ENCODE data around the gene MITF. TPM values are rescaled to one million over a fixed set of nuclear protein-coding genes. Genes with fewer than 3 reads are reported as not detected.
A peak's percentile ranks its signal among the peaks of the same experiment; 100 is the strongest.

The MITF gene
- polyA plus RNA-seq (2014; cell fraction: cytosol; rRNA removed) = 0.47 and 0.93 TPM in 2 replicates
- 2.2 and 2.4 TPM in 2 replicates for polyA plus RNA-seq (2014; cell fraction: nucleus; rRNA removed)

DNA sequence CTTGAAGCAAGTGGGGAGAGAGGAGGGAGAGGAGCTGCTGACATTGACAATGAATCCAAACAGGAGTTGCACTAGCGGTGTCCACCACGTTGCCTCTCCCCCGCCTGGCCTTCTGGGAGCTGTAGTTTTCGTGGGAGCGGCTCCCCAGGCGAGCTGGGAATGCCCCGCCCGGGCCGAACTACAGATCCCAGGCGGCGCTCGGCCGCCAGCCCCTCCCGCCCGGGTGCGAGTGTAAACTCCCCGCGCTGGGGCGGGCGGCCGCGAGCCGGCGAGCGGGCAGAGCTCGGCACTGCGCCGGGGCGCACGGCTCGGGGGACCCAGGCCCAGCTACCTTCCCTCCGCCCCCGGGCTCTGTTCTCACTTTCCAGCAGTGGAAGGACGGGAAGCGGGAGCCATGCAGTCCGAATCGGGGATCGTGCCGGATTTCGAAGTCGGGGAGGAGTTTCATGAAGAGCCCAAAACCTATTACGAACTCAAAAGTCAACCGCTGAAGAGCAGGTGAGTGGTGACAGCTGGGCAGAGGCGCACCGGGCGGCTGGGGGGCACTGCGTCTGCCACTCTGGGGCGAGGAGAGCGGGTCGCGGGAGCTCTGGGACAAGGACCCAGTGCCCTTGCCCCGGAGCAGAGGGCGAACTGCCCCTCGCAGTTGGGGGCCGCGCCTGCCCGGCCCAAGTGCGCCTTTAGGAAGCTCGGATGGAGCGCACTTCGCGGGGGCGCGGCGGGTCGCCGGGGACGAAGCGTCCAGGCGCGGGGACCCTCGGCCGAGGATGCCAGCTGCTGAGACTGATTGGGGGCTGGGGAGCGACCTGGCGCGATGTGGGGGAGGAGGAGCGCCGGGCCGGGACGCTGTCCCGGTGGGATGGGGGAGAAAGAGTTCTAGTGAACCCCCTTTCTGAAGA, at the start of gene MITF:
TSS of gene MITF (plus strand) at position 261 of the 899 bp plus-strand sequence. CDS start at position 395, 134 bp downstream.
- DNase-seq (ENCODE audit: low spot score) = peak; percentile 88

GRCh38 chr3:69691860-69692259, 47.4 kb upstream of the MITF start:
- DNase-seq (ENCODE audit: low spot score) = no peak

- no peak for DNase-seq (ENCODE audit: low spot score)
Measured at GRCh38 chr3:69692761-69693160, 46.5 kb upstream of the MITF start.

DNA sequence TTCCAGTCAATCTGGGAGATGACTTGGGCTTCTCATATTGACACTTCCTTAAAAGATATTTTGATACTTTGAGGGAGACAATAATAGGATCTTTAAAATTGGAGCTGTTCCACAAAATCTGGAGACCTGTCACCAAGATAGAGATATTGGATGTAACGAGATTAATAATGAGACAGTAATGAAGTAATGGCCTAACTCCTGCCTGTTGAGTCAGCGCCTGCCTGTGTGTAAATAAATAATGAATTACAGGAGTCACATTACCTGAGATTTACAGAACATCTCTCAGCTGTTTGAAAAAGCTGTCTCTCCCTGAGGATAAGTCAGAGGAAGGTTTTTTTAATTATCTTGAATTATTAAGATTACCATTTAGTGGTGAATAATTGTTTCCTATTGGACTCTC, 43.8 kb upstream of the MITF start:
- DNase-seq (ENCODE audit: low spot score) = no peak

GRCh38 chr3:69695933-69696332, 43.3 kb upstream of the MITF start:
- DNase-seq (ENCODE audit: low spot score) = no peak

- no peak for DNase-seq (ENCODE audit: low spot score)
Measured at GRCh38 chr3:69696367-69696766, 42.9 kb upstream of the MITF start.

DNA sequence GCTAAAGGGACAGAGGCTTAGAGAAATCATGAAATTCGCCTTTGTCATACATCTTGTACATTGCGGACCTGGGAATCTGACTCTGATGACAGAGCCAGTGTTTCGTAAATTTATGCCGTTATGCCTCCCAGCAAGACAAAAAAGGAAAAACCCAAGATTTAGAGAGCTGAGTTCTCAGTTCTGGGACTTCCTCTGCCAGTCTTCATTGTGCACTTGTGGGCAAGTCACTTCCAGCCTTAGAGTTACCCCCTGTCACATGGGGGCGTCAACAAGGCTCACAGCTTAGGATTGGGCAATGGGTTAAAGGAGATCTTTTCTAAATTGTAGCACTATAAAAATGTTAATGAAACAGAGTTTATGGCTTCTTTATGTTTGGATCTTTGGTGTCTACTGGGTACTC, 41.9 kb upstream of the MITF start:
- DNase-seq (ENCODE audit: low spot score) = no peak

GRCh38 chr3:69698728-69699127, 40.5 kb upstream of the MITF start:
- DNase-seq (ENCODE audit: low spot score) = no peak

GRCh38 chr3:69699183-69699582, 40.1 kb upstream of the MITF start:
- DNase-seq (ENCODE audit: low spot score) = no peak

- DNase-seq (ENCODE audit: low spot score) = no peak
Measured at GRCh38 chr3:69700949-69701348, 38.3 kb upstream of the MITF start.

GRCh38 chr3:69710153-69710977, 28.9 kb upstream of the MITF start:
- no peak for DNase-seq (ENCODE audit: low spot score)

DNA sequence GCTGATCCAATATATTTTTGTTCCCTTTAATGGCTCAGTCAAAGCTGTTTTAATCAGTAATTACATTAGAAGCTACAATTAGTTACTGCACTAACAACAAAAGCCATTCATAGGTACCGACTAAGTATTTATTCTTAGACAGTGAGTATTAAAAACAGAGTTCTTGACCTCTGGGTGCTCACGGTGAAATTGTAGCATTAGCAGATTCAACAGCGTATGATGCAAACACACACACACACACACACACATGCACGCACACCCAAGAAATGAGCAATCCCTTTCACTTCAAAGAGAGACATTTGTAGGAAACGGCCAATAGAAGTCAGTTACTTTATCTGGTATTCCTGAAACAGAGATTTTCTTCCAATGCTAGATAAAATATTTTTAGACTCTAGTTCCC, 27.0 kb upstream of the MITF start:
- no peak for DNase-seq (ENCODE audit: low spot score)

DNA sequence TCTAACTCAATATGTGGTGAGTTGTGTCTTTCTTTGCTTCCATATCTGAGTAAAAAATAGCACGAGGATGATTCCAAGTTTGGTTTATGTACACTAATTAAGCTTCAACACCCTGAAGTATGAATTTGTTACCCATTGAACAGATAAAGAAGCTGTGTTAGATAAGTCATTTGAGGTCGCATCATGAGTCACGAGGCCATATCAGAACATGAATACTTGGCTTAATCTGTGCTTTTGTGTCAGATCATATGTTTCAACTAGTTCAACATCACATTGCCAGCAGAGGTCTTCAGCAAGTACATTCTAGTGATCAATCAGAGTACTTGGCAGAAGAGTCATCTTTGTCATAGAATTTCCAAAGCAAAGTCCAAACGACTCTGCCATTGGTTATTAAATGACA, 26.3 kb upstream of the MITF start:
- no peak for DNase-seq (ENCODE audit: low spot score)

DNA sequence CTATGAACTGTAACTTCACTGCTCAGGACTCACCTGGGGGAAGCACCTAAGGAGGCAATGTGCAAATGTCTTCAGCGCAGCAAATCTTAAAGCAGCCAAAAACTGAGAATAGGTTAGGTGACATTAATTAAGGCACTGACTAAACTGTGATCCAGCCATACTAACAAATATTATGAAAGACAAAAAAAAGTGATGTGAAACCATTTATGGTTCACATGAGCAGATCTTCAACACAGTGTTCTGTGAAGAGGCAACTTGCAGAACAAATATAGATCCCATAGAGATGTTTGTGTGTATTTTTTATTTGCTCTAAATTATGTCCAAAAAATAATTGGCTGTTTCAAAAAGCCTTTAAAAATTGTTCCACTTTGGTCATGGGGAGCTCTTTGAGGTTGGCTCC, 24.1 kb upstream of the MITF start:
- no peak for DNase-seq (ENCODE audit: low spot score)

DNA sequence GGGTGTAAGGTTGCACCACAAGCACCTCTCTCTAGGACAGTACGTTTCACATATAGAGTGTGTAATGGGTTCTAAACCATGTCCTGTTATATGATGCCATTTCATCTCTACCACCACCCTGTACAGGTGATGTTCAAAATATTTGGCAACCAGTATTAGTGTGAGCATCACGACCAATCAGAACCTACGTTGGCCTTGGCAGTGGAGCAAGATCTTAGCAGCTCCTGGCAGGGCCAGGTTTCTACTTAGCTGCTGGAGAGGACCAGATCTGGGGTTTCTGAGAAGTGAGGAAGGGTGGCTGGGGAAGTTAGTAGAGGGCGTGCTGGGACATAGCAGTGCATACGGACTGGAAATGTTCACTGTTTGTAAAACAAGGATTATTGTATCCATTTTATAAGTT, 23.1 kb upstream of the MITF start:
- DNase-seq (ENCODE audit: low spot score) = no peak

DNA sequence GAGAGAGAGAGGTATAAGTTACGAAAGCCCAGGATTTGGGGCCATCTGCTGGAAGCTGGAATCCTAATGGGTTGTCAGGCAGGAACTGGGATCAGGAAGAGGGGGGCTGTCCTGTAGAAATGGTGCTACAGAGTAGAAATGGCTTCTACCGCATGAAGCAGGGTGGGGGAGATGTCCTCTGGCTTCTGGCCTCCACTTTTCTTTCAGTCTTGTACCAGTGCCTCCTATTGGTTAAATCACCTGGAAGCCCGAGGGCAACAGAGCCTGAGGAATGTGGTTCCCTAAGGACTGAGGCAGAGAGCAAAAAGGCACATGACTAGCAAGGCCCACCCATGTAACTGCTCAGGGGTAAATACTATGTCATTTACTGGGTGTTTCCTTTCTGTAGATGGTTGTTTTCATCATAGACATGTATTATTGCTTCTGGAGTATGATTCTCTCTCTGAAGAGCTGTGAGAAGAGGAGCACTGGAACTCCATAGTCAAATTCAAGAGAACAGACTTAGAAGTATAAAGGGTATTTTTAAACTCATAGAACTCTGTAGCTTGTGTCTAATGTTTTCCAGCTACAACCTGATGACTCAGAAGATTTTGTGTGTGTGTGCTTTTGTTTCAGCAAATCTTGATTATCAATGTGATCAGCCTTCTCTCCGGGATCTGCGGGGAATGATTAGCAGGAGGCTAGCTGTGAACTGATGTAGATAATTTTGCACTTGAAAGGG, 20.2 kb upstream of the MITF start:
- DNase-seq (ENCODE audit: low spot score) = no peak

DNA sequence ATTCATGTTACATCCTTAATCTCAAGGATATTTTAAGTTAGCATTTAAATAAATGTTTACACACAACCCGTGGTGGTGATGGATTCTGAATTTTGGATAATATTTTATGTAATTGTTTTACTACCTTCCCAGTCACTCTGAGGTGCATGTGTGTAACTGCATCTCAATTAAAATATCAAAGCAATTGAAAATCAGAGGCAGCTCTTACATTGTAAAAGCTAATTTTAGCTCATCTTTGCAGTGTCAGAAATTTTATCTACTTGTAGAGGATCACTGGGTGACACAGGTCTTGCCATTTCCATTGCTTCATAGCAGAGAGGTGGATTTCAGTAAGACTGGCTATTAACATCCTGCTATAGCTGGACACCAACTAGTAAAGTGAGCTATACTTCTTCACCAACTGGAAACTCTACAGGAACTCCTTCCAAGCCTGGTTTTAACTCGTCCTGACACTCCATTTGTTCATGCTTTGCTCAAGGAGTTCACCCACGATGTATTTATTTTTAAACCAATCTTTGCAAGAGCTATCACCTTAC, 19.6 kb upstream of the MITF start:
- DNase-seq (ENCODE audit: low spot score) = no peak

DNA sequence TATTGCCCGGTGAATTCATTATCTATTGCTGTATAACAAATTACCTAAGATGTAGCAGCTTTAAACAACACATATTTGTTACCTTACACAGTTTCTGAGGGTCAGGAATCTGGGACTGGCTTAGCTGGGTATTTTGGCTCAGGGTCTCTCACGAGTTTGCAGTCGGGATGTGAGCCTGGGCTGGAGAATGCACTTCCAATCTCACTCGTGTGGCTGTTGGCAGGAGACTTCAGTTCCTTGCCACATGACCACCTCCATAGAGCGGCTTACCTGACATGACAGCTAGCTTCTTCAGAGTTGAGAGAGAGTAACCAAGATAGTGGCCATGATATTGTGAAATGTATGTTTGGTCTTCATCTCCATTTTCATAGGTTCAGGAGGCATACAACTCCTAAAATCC, 18.4 kb upstream of the MITF start:
- DNase-seq (ENCODE audit: low spot score) = no peak

DNA sequence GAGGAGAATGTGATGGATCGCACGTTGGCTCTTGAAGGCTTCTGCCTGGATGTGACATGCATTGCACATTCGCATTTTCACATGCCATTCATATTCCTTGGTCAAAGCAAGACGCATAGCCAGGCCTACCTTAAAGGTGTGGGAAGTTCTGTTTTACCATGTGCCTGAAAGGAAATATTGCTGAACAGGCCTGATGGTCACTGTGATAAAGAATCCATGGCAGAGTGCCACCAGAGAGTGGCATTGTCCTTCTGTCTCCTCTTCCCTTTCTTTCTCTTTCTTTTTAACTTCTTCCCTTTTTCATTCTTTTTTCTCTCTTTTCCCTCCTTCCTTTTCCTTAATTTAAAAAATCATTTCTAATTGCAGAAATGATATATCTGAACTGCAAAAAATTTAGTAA, 15.9 kb upstream of the MITF start:
- DNase-seq (ENCODE audit: low spot score) = no peak

- no peak for DNase-seq (ENCODE audit: low spot score)
Measured at GRCh38 chr3:69724722-69725435, 14.4 kb upstream of the MITF start.

DNA sequence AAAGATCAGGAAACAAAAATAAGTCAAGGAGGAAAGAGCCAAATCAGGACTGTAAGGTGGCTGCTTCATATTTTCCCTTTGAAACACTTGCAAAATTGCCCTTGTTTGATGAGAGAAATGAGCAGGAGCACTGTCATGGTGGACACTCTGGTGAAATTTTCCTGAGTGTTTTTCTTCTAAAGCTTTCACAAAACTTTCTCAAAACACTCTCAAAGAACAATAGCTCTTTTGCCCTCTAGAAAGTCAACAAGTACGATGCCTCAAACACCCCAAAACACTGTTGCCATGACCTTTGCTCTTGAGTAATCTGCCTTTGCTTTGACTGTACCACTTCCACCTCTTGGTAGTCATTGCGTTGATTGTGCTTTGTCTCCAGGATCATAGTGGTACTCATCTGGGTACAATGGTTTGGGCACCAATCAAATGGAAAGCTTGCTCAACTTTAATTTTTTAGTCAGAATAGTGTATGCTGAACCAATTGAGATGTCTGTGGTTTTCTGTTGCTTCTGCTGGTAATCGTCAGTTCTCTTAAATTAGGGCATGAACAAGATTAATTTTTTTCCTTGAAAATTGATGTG, 13.2 kb upstream of the MITF start:
- no peak for DNase-seq (ENCODE audit: low spot score)
